ENCODE results near the gene CATSPER3.

Gene CATSPER3

DNA sequence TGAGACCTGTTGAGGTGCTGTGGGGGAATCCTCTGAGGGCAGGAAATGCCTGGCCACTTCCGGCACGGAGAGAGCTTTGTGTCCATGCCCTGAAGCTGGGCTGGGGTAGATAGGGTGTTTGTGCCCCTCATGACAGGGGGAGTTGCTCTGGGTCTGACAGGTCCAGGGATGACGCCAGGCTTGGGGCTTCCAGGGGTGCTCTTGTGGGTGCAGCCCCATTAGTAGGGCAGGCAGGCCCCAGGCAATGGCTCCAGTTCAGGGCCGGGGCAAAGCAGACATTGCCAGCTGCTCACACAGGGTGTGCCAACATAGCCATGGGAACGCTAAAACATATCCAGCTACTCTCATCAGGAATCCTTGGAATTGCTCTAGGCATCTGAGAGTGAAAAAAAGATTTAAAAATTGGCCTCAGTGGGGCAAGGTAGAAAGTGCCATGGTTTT lies 45.3 kb downstream of the CATSPER3 start:
- Histone ChIP-seq H3K4me1 (ENCODE audit: control insufficient read depth in 1 of 2, insufficient read depth in 2 of 2, low read length in 2 of 2) (no peaks in the 10 kb centered on the region), H2AK5ac (ENCODE audit: low read length) (no peak overlapping the region), H3K36me3 (ENCODE audit: control insufficient read depth in 1 of 2, insufficient read depth in 2 of 2, low read length in 2 of 2) (no peaks in the 10 kb centered on the region), H4K91ac (ENCODE audit: low read depth, low read length) (no peak overlapping the region), H3K27me3 (ENCODE audit: insufficient read depth, low read length) (no peaks in the 10 kb centered on the region), H2AFZ (ENCODE audit: insufficient read depth, low read length, poor library complexity) (no peak overlapping the region), H3K9ac (ENCODE audit: low read length) (no peak overlapping the region), H3K27ac (ENCODE audit: low read depth, low read length) (no peak overlapping the region), H3K9me3 (ENCODE audit: insufficient read depth, low read depth, low read length) (no peaks in the 10 kb centered on the region), H2BK12ac (ENCODE audit: low read length) (no peak overlapping the region), H3K4me3 (ENCODE audit: low read depth, low read length) (no peak overlapping the region), H3K4ac (ENCODE audit: low read depth, low read length) (no peak overlapping the region), H3K14ac (ENCODE audit: low read length) (no peak overlapping the region), H4K8ac (ENCODE audit: low read depth, low read length) (no peak overlapping the region), H2BK5ac (ENCODE audit: low read depth, low read length, poor library complexity) (no peak overlapping the region), H3K79me2 (ENCODE audit: control insufficient read depth, insufficient read depth, low read length, poor library complexity) (no peaks in the 10 kb centered on the region), H3K18ac (ENCODE audit: low read length) (no peak overlapping the region), H3K23ac (ENCODE audit: low read length) (no peak overlapping the region), H2BK120ac (ENCODE audit: insufficient read depth, low read length, poor library complexity) (no peak overlapping the region), H3K79me1 (ENCODE audit: low read length) (no peaks in the 10 kb centered on the region), H4K12ac (ENCODE audit: low read depth, low read length) (no peak overlapping the region), H3K4me2 (ENCODE audit: low read length) (no peak overlapping the region)
- WGBS (ENCODE audit: extremely low coverage, insufficient coverage, insufficient read length), result no CpG with 5 or more reads among the region's 5 CpGs
- DNase-seq, result no peak

DNA sequence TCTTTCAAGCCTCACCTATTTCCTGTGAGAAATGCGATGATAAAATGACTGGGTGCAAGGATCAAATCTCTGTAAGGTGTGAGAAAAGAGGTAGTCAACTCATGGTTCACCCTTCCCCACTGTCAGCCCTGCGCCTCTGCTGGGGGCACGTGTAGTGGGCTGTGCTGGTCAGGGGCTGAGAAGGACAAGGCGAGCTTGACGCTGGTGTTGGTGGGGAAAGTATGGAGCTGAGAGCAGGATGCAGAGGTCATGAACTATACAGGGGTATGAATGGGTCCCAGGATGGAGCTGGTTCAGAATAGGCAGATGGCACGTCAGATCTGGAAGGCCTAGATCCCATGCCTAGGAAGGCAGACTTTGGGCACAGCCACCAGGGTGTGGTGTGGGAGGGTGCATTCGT lies 45.7 kb downstream of the CATSPER3 start:
- no peaks in the 10 kb centered on the region for H3K79me2 ChIP-seq (ENCODE audit: control insufficient read depth, insufficient read depth, low read length, poor library complexity)
- no peak overlapping the region for H2BK120ac ChIP-seq (ENCODE audit: insufficient read depth, low read length, poor library complexity)
- H4K12ac ChIP-seq (ENCODE audit: low read depth, low read length), result no peak overlapping the region
- no peak overlapping the region for H2AFZ ChIP-seq (ENCODE audit: insufficient read depth, low read length, poor library complexity)
- DNase-seq, result no peak
- H3K23ac ChIP-seq (ENCODE audit: low read length), result no peak overlapping the region
- H3K4me1 ChIP-seq (ENCODE audit: control insufficient read depth in 1 of 2, insufficient read depth in 2 of 2, low read length in 2 of 2), result no peaks in the 10 kb centered on the region
- H3K79me1 ChIP-seq (ENCODE audit: low read length), result no peaks in the 10 kb centered on the region
- no peaks in the 10 kb centered on the region for H3K9me3 ChIP-seq (ENCODE audit: insufficient read depth, low read depth, low read length)
- H2BK5ac ChIP-seq (ENCODE audit: low read depth, low read length, poor library complexity), result no peak overlapping the region
- no peak overlapping the region for H3K18ac ChIP-seq (ENCODE audit: low read length)
- H3K4ac ChIP-seq (ENCODE audit: low read depth, low read length), result no peak overlapping the region
- no peak overlapping the region for H3K4me3 ChIP-seq (ENCODE audit: low read depth, low read length)
- no peaks in the 10 kb centered on the region for H3K36me3 ChIP-seq (ENCODE audit: control insufficient read depth in 1 of 2, insufficient read depth in 2 of 2, low read length in 2 of 2)
- no peak overlapping the region for H3K14ac ChIP-seq (ENCODE audit: low read length)
- no peak overlapping the region for H2BK12ac ChIP-seq (ENCODE audit: low read length)
- H2AK5ac ChIP-seq (ENCODE audit: low read length), result no peak overlapping the region
- H3K27ac ChIP-seq (ENCODE audit: low read depth, low read length), result no peak overlapping the region
- no CpG with 5 or more reads among the region's 7 CpGs for WGBS (ENCODE audit: extremely low coverage, insufficient coverage, insufficient read length)
- H3K27me3 ChIP-seq (ENCODE audit: insufficient read depth, low read length), result no peaks in the 10 kb centered on the region
- H3K4me2 ChIP-seq (ENCODE audit: low read length), result no peak overlapping the region
- H4K8ac ChIP-seq (ENCODE audit: low read depth, low read length), result no peak overlapping the region
- no peak overlapping the region for H4K91ac ChIP-seq (ENCODE audit: low read depth, low read length)
- no peak overlapping the region for H3K9ac ChIP-seq (ENCODE audit: low read length)

DNA sequence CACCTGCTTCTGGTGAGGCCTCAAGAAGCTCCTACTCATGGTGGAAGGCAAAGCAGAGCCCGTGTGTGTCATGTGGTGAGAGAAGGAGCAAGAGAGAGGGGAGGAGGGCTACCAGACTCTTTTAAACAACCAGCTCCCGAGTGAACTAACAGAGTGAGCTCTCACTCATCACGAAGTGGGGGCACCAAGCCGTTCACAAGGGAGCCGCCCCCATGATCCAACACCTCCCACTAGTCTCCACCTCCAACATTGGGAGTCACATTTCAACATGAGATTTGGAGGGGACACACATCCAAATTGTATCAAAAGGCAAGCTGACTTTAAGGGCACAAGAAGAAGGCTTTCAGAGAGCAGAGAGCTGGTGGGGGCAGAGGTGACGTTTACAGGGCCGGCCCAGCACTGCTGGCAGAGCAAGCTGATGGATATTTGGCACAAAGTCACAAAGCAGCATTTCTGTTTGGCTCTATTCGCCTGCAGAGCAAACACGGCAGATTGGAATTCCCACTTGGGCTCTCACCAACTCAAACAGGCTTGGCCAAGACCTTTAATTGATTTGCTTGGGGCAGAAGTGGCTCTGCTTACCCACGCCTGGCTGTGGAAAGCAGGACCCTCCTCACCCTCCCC lies 46.4 kb downstream of the CATSPER3 start:
- Histone ChIP-seq H3K4ac (ENCODE audit: low read depth, low read length) (no peak overlapping the region), H2AK5ac (ENCODE audit: low read length) (no peak overlapping the region), H2AFZ (ENCODE audit: insufficient read depth, low read length, poor library complexity) (no peak overlapping the region), H3K23ac (ENCODE audit: low read length) (no peak overlapping the region), H3K4me2 (ENCODE audit: low read length) (no peak overlapping the region), H3K4me3 (ENCODE audit: low read depth, low read length) (no peak overlapping the region), H2BK12ac (ENCODE audit: low read length) (no peak overlapping the region), H3K9me3 (ENCODE audit: insufficient read depth, low read depth, low read length) (no peaks in the 10 kb centered on the region), H2BK120ac (ENCODE audit: insufficient read depth, low read length, poor library complexity) (no peak overlapping the region), H3K4me1 (ENCODE audit: control insufficient read depth in 1 of 2, insufficient read depth in 2 of 2, low read length in 2 of 2) (no peaks in the 10 kb centered on the region), H4K12ac (ENCODE audit: low read depth, low read length) (no peak overlapping the region), H3K79me1 (ENCODE audit: low read length) (no peaks in the 10 kb centered on the region), H3K36me3 (ENCODE audit: control insufficient read depth in 1 of 2, insufficient read depth in 2 of 2, low read length in 2 of 2) (no peaks in the 10 kb centered on the region), H3K18ac (ENCODE audit: low read length) (no peak overlapping the region), H3K27me3 (ENCODE audit: insufficient read depth, low read length) (no peaks in the 10 kb centered on the region), H3K14ac (ENCODE audit: low read length) (no peak overlapping the region), H2BK5ac (ENCODE audit: low read depth, low read length, poor library complexity) (no peak overlapping the region), H4K8ac (ENCODE audit: low read depth, low read length) (no peak overlapping the region), H3K27ac (ENCODE audit: low read depth, low read length) (no peak overlapping the region), H3K79me2 (ENCODE audit: control insufficient read depth, insufficient read depth, low read length, poor library complexity) (no peaks in the 10 kb centered on the region), H3K9ac (ENCODE audit: low read length) (no peak overlapping the region), H4K91ac (ENCODE audit: low read depth, low read length) (no peak overlapping the region)
- WGBS (ENCODE audit: extremely low coverage, insufficient coverage, insufficient read length), result no CpG with 5 or more reads among the region's 10 CpGs
- DNase-seq, result no peak

DNA sequence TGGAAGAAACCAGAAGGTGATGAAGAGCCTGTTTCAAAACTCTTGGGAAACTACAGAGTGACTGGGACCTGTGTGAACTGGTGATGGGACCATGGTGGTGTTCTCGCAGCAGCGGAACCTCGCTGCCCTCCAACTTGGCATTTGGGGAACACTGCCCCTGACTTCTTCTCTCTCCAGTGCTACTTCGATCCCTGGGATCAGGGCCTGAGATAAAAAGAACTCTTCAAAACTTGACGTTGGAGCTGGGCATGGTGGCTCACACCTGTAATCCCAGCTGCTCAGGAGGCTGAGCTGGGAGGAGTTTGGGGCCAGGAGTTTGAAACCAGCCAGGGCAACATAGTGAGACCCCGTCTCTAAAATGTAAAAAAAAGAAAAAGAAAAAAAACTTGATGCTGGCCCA lies 48.2 kb downstream of the CATSPER3 start:
- no peak for DNase-seq
- Histone ChIP-seq H4K12ac (ENCODE audit: low read depth, low read length) (no peak overlapping the region), H3K4me3 (ENCODE audit: low read depth, low read length) (no peak overlapping the region), H4K91ac (ENCODE audit: low read depth, low read length) (no peak overlapping the region), H3K27ac (ENCODE audit: low read depth, low read length) (no peak overlapping the region), H2BK120ac (ENCODE audit: insufficient read depth, low read length, poor library complexity) (no peak overlapping the region), H2BK12ac (ENCODE audit: low read length) (no peak overlapping the region), H3K79me2 (ENCODE audit: control insufficient read depth, insufficient read depth, low read length, poor library complexity) (no peaks in the 10 kb centered on the region), H3K9ac (ENCODE audit: low read length) (no peak overlapping the region), H2AK5ac (ENCODE audit: low read length) (no peak overlapping the region), H3K14ac (ENCODE audit: low read length) (no peak overlapping the region), H2BK5ac (ENCODE audit: low read depth, low read length, poor library complexity) (no peak overlapping the region), H4K8ac (ENCODE audit: low read depth, low read length) (no peak overlapping the region), H2AFZ (ENCODE audit: insufficient read depth, low read length, poor library complexity) (no peak overlapping the region), H3K4me1 (ENCODE audit: control insufficient read depth in 1 of 2, insufficient read depth in 2 of 2, low read length in 2 of 2) (no peaks in the 10 kb centered on the region), H3K79me1 (ENCODE audit: low read length) (no peaks in the 10 kb centered on the region), H3K36me3 (ENCODE audit: control insufficient read depth in 1 of 2, insufficient read depth in 2 of 2, low read length in 2 of 2) (no peaks in the 10 kb centered on the region), H3K23ac (ENCODE audit: low read length) (no peak overlapping the region), H3K4ac (ENCODE audit: low read depth, low read length) (no peak overlapping the region), H3K27me3 (ENCODE audit: insufficient read depth, low read length) (no peaks in the 10 kb centered on the region), H3K18ac (ENCODE audit: low read length) (no peak overlapping the region), H3K4me2 (ENCODE audit: low read length) (no peak overlapping the region), H3K9me3 (ENCODE audit: insufficient read depth, low read depth, low read length) (no peaks in the 10 kb centered on the region)
- no CpG with 5 or more reads among the region's 6 CpGs for WGBS (ENCODE audit: extremely low coverage, insufficient coverage, insufficient read length)

Data from trophoblast cell (in vitro differentiated cells and primary cell).